ENCODE results near the gene ARHGAP23. TPM values are rescaled to one million over a fixed set of nuclear protein-coding genes. Genes with fewer than 3 reads are reported as not detected.
"Not testable (repeated sequence)": the region's sequence is repeated elsewhere in the genome, so short reads cannot be mapped to it uniquely, and the experiment has no call there.

Gene ARHGAP23
- total RNA-seq, 3 donors from 2014 or later = 0.29 to 0.57 (median 0.48) TPM

- no peak for DNase-seq
- Mint-ChIP-seq H3K4me3 (no peak overlapping the region), H3K36me3 (ENCODE audit: insufficient read depth) (no peaks in the 10 kb centered on the region), H3K27me3 (ENCODE audit: low read depth) (peaks cover 3% of the 10 kb centered on the region), H3K9me3 (no peaks in the 10 kb centered on the region), H3K4me1 (ENCODE audit: low read depth) (no peaks in the 10 kb centered on the region)
- no peak for ATAC-seq
These were observed 38.4 kb downstream of the ARHGAP23 start for GRCh38 chr17:38466346-38467315.

- Mint-ChIP-seq H3K4me1 (ENCODE audit: low read depth) (no peaks in the 10 kb centered on the region), H3K36me3 (ENCODE audit: insufficient read depth) (no peaks in the 10 kb centered on the region), H3K27me3 (ENCODE audit: low read depth) (peaks cover 3% of the 10 kb centered on the region), H3K4me3 (no peak overlapping the region), H3K9me3 (no peaks in the 10 kb centered on the region)
- ATAC-seq = no peak
- no peak for DNase-seq
These were observed 39.2 kb downstream of the ARHGAP23 start for GRCh38 chr17:38467491-38467890.

GRCh38 chr17:38469875-38470274 lies 41.6 kb downstream of the ARHGAP23 start:
- no peak for DNase-seq
- Mint-ChIP-seq H3K36me3 (ENCODE audit: insufficient read depth) (no peaks in the 10 kb centered on the region), H3K9me3 (no peaks in the 10 kb centered on the region)

GRCh38 chr17:38471253-38471652 lies 43.0 kb downstream of the ARHGAP23 start:
- not testable (repeated sequence) for H3K9me3 Mint-ChIP-seq; H3K27me3 Mint-ChIP-seq (ENCODE audit: low read depth)

More at GRCh38 chr17:38469875-38470274, 41.6 kb downstream of the ARHGAP23 start:
- Mint-ChIP-seq H3K27me3 (ENCODE audit: low read depth) (peaks cover 3% of the 10 kb centered on the region), H3K4me3 (no peak overlapping the region), H3K4me1 (ENCODE audit: low read depth) (no peaks in the 10 kb centered on the region)
- ATAC-seq = no peak

GRCh38 chr17:38474666-38475065 lies 46.4 kb downstream of the ARHGAP23 start:
- H3K4me3 Mint-ChIP-seq; DNase-seq; H3K9me3 Mint-ChIP-seq; ATAC-seq; H3K36me3 Mint-ChIP-seq (ENCODE audit: insufficient read depth); H3K4me1 Mint-ChIP-seq (ENCODE audit: low read depth); H3K27me3 Mint-ChIP-seq (ENCODE audit: low read depth): not testable (repeated sequence)

More at GRCh38 chr17:38471253-38471652, 43.0 kb downstream of the ARHGAP23 start:
- not testable (repeated sequence) for H3K4me1 Mint-ChIP-seq (ENCODE audit: low read depth); H3K4me3 Mint-ChIP-seq; H3K36me3 Mint-ChIP-seq (ENCODE audit: insufficient read depth); DNase-seq; ATAC-seq

- no peak for DNase-seq
- Mint-ChIP-seq H3K4me3 (no peak overlapping the region), H3K27me3 (ENCODE audit: low read depth) (no peaks in the 10 kb centered on the region), H3K36me3 (ENCODE audit: insufficient read depth) (no peaks in the 10 kb centered on the region), H3K9me3 (no peaks in the 10 kb centered on the region), H3K4me1 (ENCODE audit: low read depth) (no peaks in the 10 kb centered on the region)
- no peak for ATAC-seq
These were observed 48.3 kb downstream of the ARHGAP23 start for GRCh38 chr17:38476549-38476948.

GRCh38 chr17:38477417-38477816 lies 49.2 kb downstream of the ARHGAP23 start:
- not testable (repeated sequence) for H3K27me3 Mint-ChIP-seq (ENCODE audit: low read depth); H3K4me1 Mint-ChIP-seq (ENCODE audit: low read depth)

GRCh38 chr17:38477951-38478350 lies 49.7 kb downstream of the ARHGAP23 start:
- H3K4me3 Mint-ChIP-seq; DNase-seq; H3K4me1 Mint-ChIP-seq (ENCODE audit: low read depth); H3K27me3 Mint-ChIP-seq (ENCODE audit: low read depth); H3K36me3 Mint-ChIP-seq (ENCODE audit: insufficient read depth); H3K9me3 Mint-ChIP-seq; ATAC-seq: not testable (repeated sequence)

More at GRCh38 chr17:38477417-38477816, 49.2 kb downstream of the ARHGAP23 start:
- not testable (repeated sequence) for H3K36me3 Mint-ChIP-seq (ENCODE audit: insufficient read depth); H3K4me3 Mint-ChIP-seq; ATAC-seq; H3K9me3 Mint-ChIP-seq; DNase-seq

- H3K9me3 Mint-ChIP-seq; H3K27me3 Mint-ChIP-seq (ENCODE audit: low read depth); H3K4me3 Mint-ChIP-seq; H3K36me3 Mint-ChIP-seq (ENCODE audit: insufficient read depth); ATAC-seq; DNase-seq; H3K4me1 Mint-ChIP-seq (ENCODE audit: low read depth): not testable (repeated sequence)
These were observed 50.4 kb downstream of the ARHGAP23 start for GRCh38 chr17:38478667-38479066.

GRCh38 chr17:38482039-38482699 lies 53.9 kb downstream of the ARHGAP23 start:
- not testable (repeated sequence) for H3K4me1 Mint-ChIP-seq (ENCODE audit: low read depth); H3K9me3 Mint-ChIP-seq; H3K36me3 Mint-ChIP-seq (ENCODE audit: insufficient read depth); ATAC-seq; DNase-seq; H3K27me3 Mint-ChIP-seq (ENCODE audit: low read depth); H3K4me3 Mint-ChIP-seq

- H3K4me3 Mint-ChIP-seq; H3K4me1 Mint-ChIP-seq (ENCODE audit: low read depth); H3K36me3 Mint-ChIP-seq (ENCODE audit: insufficient read depth); ATAC-seq; H3K9me3 Mint-ChIP-seq; DNase-seq; H3K27me3 Mint-ChIP-seq (ENCODE audit: low read depth): not testable (repeated sequence)
These were observed 54.4 kb downstream of the ARHGAP23 start for GRCh38 chr17:38482700-38483043.

GRCh38 chr17:38484242-38485145 lies 56.2 kb downstream of the ARHGAP23 start:
- not testable (repeated sequence) for H3K36me3 Mint-ChIP-seq (ENCODE audit: insufficient read depth); H3K4me1 Mint-ChIP-seq (ENCODE audit: low read depth); H3K27me3 Mint-ChIP-seq (ENCODE audit: low read depth); H3K9me3 Mint-ChIP-seq; H3K4me3 Mint-ChIP-seq
- DNase-seq (peak; percentile 58), ATAC-seq (peak; percentile 87)

- ATAC-seq (no peak), DNase-seq (no peak)
- H3K27me3 Mint-ChIP-seq (ENCODE audit: low read depth) = no peaks in the 10 kb centered on the region
- peaks cover 9% of the 10 kb centered on the region for H3K4me1 Mint-ChIP-seq (ENCODE audit: low read depth)
- H3K36me3 Mint-ChIP-seq (ENCODE audit: insufficient read depth) = no peaks in the 10 kb centered on the region
- H3K9me3 Mint-ChIP-seq = no peaks in the 10 kb centered on the region
- H3K4me3 Mint-ChIP-seq = no peak overlapping the region
These were observed 56.8 kb downstream of the ARHGAP23 start for GRCh38 chr17:38485146-38485468.

GRCh38 chr17:38485681-38486298 lies 57.5 kb downstream of the ARHGAP23 start:
- H3K36me3 Mint-ChIP-seq (ENCODE audit: insufficient read depth); H3K4me3 Mint-ChIP-seq; H3K9me3 Mint-ChIP-seq; H3K27me3 Mint-ChIP-seq (ENCODE audit: low read depth); H3K4me1 Mint-ChIP-seq (ENCODE audit: low read depth): not testable (repeated sequence)
- DNase-seq = peak; percentile 15
- peak in 1 of 2 donors; percentile 43 for ATAC-seq

Data from activated T-cell treated with anti-CD3 and anti-CD28 coated beads, Interleukin-2, amount 50 U/mL, for 4 hours (primary cell).